Activated CD8-positive, alpha-beta memory T cell treated with anti-CD3 and anti-CD28 coated beads, Interleukin-2, amount 50 U/mL, for 24 hours (primary cell): ENCODE data around the gene ZC3H18.

Experiments used
- DNase-seq: peaks from one replicate; pipeline ENCODE4 v3.0.0-alpha.2; 2020; ENCODE audit errors: extremely low read depth

The ZC3H18 gene

DNA sequence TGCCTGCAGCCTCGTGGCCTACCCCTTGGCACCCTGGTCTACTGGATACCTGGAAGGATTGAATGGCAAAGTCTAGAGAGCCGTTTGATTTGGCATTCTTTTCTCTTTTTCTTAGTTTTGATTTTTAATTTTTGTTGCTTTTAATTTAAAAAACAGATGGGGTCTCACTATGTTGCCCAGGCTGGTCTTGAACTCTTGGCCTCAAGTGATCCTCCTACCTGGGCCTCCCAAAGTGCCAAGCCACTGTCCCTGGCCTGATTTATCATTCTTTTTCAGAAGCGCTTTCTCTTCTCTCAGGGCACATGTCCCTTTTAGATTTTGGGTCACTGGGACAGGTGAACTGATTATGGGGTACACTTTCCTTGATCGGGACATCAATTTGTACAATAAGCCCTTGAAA, 10.8 kb downstream of the ZC3H18 start:
- no peak for DNase-seq

DNA sequence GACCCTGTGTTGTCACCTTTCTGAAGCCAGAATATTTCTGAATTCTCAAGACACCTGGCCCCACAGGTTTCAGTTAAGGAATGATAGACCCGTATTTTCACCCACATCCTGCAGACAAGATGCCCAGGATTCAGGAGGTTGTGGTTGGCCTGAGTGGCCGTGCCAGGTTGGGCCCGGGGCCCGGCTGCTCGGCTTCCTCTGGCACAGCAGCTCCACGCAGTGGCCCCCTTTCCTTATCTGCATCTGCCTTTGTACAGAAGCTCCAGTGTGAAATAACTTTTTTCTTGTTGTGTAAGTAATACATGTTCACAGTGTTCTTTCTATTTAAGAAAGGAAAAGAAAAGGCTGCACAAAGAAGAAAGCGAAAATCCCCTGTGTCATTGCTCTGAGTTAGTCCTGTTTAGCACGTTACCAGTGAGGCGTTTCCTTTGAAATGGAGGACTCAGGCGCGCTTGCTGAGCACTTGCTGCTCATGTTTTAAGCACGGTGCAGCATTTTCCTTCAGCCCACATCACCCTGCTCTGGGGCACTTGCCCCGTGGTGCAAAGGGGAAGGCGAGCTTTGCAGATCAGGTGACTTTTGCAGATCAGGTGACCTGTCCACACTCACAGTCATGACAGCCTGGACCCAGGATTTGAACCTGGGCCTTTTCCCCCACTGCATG, 12.8 kb downstream of the ZC3H18 start:
- no peak for DNase-seq

DNA sequence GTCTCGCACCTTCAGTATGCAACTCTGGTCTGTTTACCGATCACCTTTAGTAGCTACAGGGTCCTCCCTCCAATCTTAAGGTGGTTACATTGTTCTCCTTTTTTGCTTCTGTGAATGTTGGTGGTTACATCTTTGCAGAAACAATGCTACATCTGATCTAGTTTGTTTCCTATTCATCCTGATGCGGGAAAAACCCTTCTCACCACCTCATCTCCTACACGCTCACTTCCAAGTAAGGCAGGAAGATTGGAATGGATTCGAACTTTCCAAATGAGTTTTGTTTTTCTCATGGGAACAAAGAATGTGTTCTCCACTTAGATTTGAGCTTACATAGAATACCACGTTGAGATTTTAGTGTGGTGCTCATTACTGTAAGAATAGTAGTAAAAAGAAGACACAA, 14.5 kb downstream of the ZC3H18 start:
- no peak for DNase-seq

DNA sequence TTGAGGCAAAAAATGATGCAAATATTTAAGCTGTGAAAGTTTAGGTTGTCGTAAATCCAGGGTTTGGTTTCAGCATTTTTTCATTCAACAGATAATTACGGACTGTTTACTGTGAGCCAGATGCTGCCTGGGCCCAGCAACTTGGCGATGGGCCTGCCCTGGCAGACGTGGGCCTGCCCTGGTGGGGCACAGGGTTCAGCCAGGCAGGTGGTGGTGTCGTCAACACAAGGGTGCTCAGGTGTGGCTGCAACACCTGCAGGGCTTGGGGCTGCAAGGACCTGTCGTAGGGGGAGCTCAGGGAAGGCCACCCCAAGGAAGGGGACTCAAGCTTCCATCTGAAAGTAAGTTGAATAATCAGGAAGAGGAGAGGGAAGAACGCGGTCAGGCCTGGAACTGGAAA, 15.1 kb downstream of the ZC3H18 start:
- no peak for DNase-seq

DNA sequence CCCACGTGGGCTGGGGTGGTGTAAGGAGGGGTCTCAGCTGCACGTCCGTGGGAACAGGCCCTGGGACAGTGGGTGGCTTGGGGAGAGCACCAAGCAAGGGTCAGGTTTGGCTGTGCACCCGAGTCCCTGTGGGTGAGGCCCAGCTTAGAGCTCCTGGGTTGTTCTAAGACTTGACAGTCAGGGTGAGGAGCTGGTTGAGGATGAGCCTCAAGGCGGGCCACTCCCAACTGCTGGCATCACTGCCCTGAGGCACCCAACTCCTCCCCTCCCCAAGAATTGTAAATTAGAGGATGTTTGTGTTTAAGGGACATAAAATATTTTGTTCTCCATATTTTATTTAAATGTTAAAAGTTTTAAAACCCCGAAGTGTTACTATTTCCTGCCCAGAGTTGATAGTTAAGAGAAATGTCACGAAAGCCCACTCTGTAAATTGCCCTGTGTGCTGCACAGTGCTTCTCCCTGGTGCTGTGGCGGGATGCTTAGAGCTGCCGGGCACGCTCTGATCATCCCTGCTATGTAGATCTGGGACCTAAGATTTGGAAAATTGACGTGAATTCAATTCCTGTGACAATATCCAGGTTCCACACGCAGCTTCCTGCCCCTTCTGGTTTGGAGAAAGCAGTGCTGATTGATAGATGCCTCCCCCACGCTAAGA, 15.9 kb downstream of the ZC3H18 start:
- DNase-seq = no peak

DNA sequence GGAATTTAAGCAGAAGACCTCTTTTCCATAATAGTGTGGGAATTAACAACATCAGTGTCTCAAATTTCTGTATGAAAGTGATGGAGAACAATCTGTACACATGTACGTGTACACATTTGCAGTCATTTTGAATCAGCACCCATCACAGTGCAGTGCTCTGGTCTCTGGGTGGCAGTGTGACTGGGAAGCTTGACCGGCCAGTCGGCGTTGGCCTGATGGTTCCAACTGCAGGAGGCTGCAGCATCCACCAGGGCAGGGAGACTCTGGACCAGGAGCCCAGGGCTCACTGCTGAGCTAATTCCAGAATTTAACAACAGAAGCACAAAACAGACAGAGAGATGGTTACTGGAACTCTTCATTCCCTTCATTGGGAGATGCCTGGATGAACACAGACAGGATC, 17.9 kb downstream of the ZC3H18 start:
- no peak for DNase-seq

DNA sequence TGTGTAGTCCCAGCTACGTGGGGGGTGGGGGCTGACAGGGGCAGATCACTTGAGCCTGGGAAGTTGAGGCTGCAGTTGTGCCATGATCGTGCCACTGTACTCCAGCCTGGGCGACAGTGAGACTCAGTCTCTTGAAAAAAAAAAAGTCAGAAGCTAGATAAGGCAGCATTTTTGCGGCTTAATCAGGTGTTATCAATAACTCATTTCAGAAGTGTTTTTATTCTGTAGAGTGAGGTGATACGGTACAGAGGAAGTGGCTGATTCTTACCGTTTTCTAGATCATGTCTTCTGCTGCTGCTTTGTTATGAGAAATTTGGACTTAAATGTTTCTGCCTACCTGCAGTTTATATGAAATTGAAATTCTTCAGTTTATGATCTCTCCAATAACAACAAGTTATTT, 18.6 kb downstream of the ZC3H18 start:
- DNase-seq = no peak

DNA sequence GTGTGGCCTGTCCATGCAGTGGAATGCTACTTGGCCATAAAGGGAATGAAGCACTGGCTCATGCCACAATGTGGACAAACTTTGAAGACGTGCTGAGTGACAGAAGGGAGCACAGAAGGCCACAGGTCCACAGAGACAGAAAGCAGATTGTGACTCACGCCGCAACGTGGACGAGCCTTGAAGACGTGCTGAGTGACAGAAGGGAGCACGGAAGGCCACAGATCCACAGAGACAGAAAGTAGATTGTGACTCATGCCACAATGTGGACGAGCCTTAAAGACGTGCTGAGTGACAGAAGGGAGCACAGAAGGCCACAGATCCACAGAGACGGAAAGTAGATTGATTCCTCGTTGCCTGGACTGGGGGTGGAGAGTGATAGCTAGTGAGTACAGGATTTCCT, 19.2 kb downstream of the ZC3H18 start:
- no peak for DNase-seq

DNA sequence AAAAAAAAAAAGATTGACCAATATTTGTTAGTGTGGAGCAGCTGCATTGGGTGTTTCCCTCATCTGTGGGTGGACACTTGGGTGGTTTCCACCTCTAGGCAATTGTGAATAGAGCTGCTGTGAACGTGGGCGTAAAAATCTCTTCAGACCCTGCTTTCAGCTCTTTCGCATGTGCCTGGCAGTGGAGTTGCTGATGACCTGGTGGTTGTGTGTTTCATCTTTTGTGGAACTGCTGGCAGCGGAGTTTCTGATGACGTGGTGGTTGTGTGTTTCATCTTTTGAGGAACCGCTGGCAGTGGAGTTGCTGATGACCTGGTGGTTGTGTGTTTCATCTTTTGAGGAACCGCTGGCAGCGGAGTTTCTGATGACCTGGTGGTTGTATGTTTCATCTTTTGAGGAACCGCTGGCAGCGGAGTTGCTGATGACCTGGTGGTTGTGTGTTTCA, 21.4 kb downstream of the ZC3H18 start:
- no peak for DNase-seq

DNA sequence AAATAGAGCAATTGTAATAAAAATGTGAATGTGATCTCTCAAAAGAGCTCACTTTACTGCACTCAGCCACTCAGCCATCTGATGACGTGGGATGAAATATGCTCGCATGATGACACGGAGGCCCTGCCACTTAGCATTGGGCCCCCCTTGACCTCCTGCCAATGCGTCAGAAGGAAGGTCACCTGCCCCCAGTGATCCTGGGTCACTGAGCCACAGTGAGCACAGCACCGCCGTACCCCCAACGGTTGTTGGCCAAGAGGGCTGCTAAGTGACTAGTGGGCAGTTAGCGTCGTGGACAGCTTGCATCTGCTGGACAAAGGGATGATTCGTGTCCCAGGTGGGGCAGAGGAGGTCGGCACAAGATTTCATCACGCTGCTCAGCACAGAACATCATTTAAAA, 22.9 kb downstream of the ZC3H18 start:
- no peak for DNase-seq

DNA sequence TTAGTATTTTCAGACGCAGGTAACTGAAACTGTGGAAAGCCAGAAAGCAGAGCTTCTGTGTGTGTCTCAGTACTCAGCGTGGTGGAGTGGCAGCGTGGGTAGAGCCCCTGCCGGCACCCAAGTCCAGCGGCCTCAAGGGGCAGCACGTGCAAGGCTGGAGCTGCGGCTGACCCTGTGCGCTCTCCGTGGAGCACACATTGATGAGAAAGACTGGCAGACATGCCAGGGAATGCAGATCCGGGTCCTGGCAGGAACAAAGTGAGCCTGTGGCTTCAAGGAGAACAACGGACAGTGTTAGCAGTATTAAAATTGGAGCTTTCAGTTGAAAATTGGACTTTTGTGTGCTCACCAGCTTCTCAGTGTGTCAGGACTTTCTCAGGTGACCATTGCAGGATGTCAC, 23.3 kb downstream of the ZC3H18 start:
- DNase-seq = no peak

DNA sequence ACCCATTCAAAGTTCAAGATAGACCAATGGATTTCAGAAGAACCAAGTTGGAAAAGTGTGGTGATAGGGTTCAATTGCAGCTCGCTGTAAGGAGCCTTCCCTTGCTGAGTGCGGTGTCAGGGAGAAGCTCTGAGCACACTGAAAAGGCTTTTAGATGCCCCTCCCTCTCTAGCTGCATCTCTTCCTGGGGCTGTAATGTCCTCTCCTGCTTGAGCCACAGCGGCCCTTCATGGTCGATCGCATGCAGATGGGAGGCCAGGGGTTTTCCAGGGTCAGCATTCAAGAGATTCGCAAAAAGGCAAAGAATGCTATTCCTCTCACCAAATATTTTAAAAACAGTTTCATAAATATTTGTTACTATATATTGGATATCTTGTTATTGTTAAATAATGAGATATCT, 23.7 kb downstream of the ZC3H18 start:
- DNase-seq = no peak

DNA sequence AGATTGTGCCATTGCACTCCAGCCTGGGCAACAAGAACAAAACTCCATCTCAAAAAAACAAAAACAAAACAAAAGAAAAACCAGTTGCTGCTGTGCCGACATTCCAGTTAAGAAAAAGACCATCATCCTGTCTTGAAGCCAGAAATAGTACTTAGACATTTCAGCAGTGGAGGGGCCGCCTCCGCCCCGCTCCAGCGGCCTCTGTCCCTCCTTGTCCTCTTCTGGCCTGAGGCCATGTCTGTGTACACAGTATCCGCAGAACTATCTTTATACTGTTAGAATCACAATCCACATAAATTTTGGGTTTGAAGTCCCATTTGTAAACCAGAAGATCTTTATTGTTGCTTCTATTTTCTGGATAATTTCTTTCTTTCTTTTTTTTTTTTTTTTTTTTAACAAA, 24.9 kb downstream of the ZC3H18 start:
- no peak for DNase-seq

DNA sequence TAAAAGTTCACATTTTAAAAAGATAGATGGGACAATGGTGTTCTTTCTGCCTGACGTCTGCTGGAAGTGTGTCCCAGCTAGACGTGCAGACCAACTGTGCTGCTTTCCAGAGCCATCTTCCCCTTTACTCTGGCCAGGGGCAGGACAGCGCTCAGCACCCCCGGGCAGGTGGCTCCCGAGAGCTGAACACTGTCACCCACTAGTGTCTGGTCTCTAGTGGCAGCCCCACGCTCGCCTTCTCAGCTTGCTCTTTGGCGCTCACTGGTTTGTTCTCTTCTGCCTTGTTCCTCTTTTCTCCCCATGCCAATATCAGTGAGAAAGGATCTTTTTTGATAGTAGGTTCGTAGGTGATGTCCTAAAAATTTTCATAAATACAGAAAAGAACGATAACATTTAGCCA, 25.7 kb downstream of the ZC3H18 start:
- DNase-seq = no peak

DNA sequence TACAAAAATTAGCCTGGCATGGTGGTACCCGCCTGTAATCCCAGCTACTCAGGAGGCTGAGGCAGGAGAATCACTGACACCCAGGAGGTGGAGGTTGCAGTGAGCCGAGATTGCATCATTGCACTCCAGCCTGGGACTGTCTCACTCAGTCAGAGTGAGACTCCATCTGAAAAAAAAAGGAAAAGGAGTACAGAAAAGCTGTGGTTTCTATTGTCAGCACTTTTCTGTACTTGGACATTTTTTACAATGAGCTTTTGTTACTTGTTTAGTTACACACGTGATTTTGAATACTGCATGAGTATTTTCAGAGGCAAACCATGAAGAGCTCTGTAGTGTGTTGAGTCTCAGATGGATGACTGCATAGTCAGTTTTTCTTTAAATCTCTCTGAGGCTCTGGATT, 26.3 kb downstream of the ZC3H18 start:
- DNase-seq = no peak

DNA sequence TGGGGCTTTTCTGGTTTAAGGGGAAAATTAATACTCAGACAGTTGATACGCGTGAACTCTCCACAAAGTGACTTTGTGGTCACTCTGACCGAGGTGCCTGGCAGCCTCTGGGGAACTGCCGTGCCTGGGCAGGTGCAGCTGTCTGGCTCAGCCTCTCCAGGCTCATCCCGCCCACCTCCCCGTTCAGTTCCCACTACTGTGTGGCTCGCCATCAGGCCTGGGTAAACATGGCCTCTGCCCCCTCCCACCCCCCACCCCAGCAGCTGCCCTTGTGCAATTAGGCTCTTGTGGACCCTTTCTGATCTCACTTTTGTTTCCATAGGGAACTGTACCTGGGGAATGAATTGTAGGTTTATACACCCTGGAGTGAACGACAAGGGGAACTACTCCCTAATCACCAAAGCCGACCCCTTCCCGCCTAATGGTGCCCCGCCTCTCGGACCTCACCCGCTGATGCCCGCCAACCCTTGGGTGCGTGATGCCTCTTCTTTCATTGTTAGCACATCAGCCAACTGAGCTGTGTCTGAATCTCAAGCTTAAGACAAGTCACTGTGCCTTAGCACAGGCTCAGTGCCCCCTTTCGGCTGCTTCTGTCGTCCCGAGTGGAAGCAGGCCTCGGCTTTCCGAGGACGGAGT, 27.8 kb downstream of the ZC3H18 start:
- DNase-seq = no peak

DNA sequence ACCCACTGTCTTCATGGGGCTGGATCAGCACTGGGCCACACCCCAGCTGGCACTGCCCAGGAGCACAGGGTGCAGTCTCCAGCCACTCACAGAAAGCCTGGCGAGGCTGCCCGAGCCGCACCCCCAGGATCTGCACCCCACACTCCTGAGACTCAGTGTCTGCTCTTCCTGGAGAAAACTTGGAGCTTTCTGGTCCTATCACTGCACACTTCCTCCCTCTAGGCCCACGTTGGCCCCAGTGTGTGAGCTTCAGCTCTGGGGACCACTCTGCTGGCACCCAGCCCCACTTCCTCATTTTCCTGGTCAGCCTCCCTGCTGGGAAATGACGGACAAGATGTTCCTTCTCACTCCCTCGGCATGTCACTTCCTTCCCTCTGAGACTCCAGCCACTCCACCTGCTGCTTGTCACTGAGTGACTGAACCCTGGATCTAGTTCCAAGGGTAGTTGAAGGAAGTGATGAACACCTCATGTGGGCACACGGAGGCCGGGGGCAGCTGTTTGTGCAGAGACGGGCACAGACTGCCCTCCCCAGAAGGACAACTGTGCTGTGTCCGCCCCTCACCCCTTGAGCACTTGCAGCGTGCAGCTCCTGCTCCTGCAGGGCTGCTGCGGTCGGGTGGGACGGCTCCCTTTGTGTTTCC, 29.0 kb downstream of the ZC3H18 start:
- no peak for DNase-seq

DNA sequence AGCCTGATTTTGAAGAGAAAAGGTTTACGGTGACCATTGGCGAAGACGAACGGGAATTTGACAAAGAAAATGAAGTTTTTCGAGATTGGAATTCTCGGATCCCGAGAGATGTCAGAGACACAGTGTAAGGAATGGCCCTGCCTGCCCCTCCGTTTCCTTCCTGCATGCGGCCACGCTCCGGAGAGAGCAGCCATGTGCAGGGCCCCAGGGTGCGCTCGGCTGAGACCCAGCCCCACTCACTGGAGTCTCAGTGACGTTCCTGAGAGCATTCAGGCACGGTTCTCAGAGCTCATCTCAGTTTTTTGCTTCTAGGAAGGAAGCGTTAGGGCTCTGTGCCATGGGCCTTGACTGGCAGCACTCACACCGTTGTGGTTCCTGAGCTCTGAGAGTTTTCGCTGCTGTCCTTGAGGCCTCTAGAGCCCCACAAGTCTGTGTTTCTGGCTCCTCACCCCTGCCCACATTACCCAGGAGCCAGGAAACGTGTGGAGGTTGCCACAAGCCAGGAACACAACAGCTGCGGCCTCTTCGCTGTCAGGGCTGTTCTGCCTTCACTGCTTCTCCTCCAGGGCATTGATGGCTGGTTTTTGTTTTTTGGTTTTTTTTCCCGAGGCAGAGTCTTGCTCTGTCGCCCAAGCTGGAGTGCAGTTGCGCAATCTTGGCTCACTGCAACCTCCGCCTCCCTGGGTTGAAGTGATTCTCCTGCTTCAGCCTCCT, 29.8 kb downstream of the ZC3H18 start:
- DNase-seq = no peak

DNA sequence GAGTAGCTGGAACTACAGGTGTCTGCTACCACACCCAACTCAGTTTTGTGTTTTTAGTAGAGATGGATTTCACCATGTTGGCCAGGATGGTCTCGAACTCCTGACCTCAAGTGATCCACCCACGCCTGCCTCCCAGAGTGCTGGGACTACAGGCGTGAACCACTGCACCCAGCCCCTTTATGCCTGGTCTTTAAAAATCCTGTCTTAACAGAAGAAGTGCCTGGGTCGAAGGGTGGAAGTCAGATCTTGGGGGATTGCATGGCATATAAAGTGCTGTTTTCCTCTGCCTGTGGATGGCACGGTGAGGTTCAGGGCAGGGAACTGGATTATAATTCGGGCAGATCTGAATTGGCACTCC, 30.3 kb downstream of the ZC3H18 start:
- DNase-seq = no peak

DNA sequence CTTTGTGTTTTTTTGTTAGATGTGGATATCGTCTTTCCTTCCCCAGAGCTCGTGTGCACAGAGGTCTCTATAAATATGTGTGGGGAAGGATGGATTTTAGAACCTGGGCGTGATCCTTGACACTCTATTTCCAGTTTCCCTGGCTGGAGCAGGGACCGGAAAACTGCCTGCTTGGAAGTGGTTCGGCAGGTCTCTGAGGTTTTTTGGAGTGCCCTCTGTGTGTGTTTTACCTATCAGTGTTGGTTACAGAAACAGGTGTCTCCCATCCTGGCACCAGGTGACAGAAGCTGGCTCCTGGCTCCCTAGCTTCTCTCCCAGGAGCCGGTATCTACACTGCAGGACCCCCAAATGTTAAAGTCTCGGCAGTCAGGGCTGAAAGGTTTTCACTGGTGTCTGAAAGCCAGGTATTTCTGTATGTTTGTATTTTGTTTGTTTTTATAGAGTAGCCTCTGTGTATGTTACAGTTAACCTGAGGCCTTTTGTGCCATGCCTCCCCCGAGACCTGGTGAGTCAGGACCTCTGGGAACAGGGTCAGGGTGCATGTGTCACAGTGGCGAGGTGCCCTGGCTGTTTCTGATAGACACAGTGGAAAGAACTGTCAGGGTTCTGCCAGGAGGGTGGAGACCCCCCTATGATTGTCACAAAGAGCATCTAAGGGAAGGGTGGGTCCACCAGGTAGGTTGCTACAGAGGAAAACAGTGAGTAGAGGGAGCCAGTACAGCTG, 31.3 kb downstream of the ZC3H18 start:
- no peak for DNase-seq

DNA sequence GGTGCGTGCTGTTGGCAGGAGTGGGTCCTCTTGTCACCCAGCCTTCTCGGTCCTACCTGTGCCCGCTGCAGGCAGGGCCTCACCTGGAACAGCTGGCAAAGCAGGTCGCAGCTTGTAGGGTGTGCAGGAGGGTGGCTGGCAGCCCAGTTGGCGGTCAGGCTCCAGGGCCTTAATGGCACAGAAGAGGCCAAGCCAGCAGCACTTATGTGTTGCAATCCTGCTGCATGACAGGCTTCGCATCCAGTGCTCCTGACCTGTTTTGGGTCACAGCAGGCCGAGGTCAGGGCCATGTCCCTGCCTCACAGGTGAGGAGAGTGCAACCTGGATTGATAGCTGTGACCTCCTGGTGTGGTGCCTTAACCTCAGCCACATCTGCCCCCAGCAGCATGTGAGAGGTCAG, 31.9 kb downstream of the ZC3H18 start:
- no peak for DNase-seq
